GM19240 (cell line): ENCODE measurements around the gene RPL28.

Experiments used
- DNase-seq: peaks from one replicate; pipeline ENCODE4 v3.0.0; 2011; ENCODE audit warnings: low spot score; ENCODE audit not compliant: insufficient read length

RPL28 gene

GRCh38 chr19:55423225-55424005, 37.7 kb downstream of the RPL28 start:
- no peak for DNase-seq

- DNase-seq, result no peak
These were observed 38.8 kb downstream of the RPL28 start for GRCh38 chr19:55424518-55424917.

DNA sequence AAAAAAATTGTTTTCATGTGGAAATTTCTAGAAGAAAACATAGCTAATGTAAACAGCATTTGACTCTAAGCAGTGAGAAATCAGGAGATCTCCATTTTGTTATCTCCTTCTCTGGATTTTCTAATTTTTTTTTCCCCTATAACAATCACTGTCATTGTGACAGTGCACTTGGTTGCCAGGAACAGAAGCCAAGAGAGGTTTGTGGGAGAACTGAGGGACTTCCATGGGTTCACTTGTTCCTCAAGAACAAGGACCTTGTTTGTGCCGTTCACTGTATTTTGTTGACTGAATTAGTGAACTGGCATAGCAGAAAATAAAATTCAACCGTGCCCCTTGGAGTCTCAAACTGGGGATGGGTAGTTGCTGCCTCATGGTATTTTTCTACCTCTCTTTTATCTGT, 40.3 kb downstream of the RPL28 start:
- no peak for DNase-seq

DNA sequence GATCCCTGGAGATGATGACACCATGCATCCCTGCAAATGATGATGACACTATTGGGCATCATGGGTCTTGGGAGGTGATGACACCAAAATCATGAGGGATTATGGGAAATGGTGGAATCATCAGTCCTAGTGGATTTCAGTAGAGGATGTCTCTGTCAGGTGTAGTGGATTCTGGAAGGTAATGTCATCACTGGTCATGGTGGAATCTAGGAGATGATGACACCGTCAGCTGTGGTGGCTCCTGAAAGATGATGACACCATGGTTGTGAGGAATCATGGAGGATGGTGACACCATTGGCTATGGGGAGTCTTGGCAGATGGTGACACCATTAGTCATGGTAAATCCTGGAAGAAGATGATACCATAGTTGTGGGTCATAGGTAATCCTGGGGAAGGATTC, 45.5 kb downstream of the RPL28 start:
- DNase-seq, result no peak

DNA sequence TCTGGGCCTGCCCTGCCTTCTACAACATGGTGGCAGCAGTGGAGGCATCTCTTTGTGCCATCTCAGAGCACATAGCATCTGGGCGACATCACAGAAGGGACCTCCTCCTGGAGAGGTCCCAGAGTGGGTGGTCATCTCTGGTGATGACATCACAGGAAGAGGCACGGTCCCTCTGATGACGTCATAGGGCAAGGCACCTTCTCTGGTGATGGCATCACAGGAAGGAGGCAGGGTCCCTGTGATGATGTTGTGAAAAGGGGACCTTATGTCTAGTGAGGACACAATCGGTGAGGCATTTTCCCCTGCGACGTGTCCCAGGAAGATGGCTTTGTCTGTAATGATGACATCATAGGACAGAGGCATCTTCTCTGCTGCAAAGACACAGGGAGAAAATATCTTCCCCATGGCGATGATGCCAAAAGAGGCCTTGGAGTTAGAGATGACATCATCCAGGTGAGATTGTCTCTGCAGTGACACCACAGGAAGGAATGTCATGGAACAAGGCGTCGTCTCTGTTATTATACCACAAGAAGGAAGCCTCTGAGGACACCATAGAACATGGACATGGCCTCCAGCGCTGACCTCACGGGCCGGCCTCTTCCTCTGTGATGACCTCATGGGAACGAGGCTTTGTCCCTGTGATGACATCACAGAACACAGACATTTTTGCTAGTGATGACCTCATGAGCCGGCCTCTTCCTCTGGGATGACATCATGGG, 46.7 kb downstream of the RPL28 start:
- no peak for DNase-seq

DNA sequence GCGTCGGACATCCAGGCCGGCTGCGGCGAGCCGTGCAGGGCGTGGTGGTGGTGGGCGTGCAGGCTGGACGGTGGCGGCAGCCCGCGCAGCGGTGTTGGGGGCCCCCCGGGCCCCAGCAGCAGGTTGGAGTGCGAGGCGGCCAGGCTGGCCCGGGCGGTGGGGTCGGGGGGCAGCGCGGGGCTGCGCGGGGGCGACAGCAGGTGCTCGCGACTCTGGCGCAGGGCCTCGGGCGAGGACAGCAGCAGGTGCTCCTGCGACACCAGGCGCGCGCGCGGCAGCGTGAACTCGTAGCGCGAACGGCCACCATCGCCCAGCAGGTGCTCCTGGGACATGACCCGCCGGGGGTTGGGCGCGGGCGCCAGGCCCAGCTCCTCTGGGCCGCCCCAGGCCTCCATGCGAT, 47.6 kb downstream of the RPL28 start:
- DNase-seq, result no peak

- no peak for DNase-seq
These were observed 48.7 kb downstream of the RPL28 start for GRCh38 chr19:55434356-55434919.

GRCh38 chr19:55435020-55435419, 49.3 kb downstream of the RPL28 start:
- DNase-seq, result no peak

GRCh38 chr19:55436847-55437246, 51.1 kb downstream of the RPL28 start:
- DNase-seq, result no peak

GRCh38 chr19:55437410-55437809, 51.7 kb downstream of the RPL28 start:
- no peak for DNase-seq

DNA sequence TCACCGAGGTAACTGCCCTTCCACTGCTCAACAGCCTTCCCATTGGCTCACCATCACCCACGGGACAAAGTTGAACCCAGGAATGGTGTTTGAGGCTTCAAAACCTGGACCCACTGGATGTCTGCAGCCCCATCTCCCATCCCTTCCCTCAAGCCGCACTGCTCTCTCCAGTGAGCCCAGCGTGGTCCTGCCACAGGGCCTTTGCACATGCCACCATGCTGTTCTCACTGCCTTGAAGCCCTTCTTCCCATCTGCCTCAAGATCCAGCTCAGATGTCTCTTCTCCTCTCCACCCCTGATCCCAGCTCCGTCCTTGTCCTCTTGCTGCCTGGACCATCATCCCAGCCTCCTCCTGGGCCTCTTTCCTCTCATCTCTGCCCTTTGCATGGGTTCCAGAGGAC, 53.3 kb downstream of the RPL28 start:
- DNase-seq, result no peak

DNA sequence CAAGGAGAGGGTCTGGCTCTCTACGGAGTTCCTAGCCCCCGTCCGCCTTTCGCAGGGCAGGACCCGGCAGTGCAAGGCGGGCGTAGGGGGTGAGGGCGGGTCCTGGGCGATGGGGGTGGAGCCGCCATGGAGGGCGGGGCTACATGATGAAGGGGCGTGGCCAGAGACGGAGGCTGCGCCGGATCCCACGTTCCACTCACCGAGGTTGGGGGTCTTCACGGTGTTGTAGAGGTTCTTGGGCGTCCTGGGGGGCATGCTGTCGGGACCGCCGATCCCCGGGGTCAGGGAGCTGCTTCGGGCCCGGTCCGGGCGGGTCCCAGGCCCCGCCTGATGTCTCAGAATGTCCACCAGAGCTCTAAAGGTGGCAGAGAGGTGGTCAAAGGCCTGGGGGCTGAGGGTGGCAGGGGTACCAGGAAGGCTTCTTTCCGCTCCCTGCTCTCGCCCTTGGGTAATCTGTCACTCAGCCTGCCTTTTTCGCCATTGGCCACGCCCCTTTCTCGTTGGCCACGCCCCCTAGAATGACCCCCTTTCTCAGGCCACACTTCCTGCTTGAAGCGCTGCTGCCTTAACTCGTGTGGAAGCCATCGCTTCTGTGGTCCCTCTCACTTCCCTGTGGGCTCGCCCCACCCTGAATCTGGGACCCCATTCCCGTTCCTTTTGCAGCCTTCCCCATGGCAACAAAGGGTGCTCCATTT, 54.8 kb downstream of the RPL28 start:
- DNase-seq, result no peak

DNA sequence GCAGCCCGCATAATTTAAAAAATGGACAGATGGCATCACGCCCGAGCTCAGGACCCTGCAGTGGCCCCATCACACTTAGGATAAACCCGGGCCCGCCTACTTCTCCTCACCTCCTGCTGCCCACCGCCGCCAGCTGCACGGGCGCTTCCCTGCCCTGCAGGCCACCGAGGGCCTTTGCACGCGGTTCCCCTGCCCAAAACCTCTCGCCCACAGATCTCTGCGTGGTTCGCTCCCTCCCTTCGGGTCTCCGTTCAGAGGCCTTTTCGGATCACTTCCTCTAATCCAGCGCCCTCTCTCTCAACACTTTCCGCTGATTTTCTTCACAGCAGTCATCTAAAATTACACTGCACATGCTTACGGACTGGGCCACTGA, 55.6 kb downstream of the RPL28 start:
- DNase-seq, result no peak

DNA sequence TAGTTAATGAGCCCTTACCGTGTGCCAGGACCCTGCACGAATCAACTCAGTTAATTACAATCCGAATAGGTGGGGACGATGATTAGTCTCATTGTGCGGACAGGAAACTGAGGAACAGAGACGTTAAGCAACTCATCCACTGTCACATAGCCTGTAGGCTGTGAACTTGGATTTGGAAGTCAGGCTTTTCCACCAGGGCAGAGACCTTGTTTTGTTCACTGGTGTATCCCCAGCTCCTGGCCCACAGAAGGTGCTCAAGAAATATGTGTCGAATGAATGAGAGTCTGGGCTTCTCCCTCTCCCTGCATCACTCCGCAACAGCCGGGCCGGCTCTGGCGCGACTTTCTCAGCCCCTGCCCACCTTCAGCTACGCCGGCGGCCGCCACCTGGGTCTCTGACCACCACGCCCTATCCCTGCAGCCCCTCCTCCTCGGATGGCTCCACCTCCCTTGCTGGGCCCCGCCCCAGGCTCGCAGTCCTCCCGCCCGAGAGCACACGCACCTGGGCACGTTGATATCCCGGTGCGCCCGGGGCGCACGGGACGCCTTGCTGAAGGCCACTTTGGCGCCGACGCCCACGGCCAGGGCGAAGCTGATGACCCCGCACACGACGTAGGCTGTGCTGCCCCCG, 56.1 kb downstream of the RPL28 start:
- no peak for DNase-seq

- no peak for DNase-seq
These were observed 56.7 kb downstream of the RPL28 start for GRCh38 chr19:55442372-55442961.

GRCh38 chr19:55443045-55443823, 57.5 kb downstream of the RPL28 start, which contains the start of gene SHISA7:
Gene SHISA7 (minus strand): TSS chr19:55443300. CDS start chr19:55442863, 437 bp downstream.
- DNase-seq, result no peak

- no peak for DNase-seq
These were observed 58.2 kb downstream of the RPL28 start for GRCh38 chr19:55443824-55444480.

GRCh38 chr19:55444646-55445045, 58.9 kb downstream of the RPL28 start:
- no peak for DNase-seq

DNA sequence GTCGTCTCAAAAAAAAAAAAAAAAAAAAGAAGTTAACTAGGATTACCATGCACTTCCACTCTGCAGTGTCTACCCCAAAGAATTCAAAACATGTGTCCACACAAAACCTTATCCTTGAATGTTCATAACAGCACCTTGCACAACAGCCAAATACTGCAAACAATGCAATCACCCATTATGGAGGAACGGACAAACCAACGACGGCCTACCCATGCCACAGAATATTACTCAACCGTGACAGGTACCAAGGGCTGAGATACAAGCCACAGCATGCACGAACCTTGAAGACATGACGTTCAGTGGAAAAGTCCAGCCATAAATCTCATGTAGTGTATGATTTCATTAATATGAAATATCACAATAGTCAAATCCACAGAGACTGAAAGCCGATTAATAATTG, 60.3 kb downstream of the RPL28 start:
- DNase-seq, result no peak
